GM23338 (cell line): ENCODE results near the gene SPINK8.

Experiments
- JUNB ChIP-seq: IDR thresholded peaks from one replicate; pipeline ENCODE4 v1.6.1; 2016; ENCODE audit warnings: antibody characterized with exemption; ENCODE audit not compliant: unreplicated experiment
- POLR2AphosphoS5 ChIP-seq: IDR thresholded peaks from 2 replicates; pipeline ENCODE4 v1.6.1; 2016; ENCODE audit warnings: antibody characterized with exemption, low read depth
- REST ChIP-seq: IDR thresholded peaks from one replicate; pipeline ENCODE4 v1.6.1; 2018; ENCODE audit warnings: antibody characterized with exemption; ENCODE audit not compliant: unreplicated experiment
- TF ChIP-seq, protein P1 (sequence below), 2 experiments: fragments of 200-600 bp in 1 of 2; sonication (generic) in 1 of 2; conservative IDR thresholded peaks; 2 replicates each; pipeline versions ENCODE4 v1.5.1 to v1.6.1; 2016 to 2017; ENCODE audit warnings: antibody characterized with exemption in 2 of 2, low read depth in 2 of 2, mild to moderate bottlenecking in 2 of 2, moderate library complexity in 1 of 2
- TF ChIP-seq, protein P2 (sequence below): IDR thresholded peaks from 2 replicates; pipeline ENCODE4 v1.6.1; 2016; ENCODE audit warnings: antibody characterized with exemption

- TF ChIP-seq, protein P1, sequence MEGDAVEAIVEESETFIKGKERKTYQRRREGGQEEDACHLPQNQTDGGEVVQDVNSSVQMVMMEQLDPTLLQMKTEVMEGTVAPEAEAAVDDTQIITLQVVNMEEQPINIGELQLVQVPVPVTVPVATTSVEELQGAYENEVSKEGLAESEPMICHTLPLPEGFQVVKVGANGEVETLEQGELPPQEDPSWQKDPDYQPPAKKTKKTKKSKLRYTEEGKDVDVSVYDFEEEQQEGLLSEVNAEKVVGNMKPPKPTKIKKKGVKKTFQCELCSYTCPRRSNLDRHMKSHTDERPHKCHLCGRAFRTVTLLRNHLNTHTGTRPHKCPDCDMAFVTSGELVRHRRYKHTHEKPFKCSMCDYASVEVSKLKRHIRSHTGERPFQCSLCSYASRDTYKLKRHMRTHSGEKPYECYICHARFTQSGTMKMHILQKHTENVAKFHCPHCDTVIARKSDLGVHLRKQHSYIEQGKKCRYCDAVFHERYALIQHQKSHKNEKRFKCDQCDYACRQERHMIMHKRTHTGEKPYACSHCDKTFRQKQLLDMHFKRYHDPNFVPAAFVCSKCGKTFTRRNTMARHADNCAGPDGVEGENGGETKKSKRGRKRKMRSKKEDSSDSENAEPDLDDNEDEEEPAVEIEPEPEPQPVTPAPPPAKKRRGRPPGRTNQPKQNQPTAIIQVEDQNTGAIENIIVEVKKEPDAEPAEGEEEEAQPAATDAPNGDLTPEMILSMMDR (conservative IDR thresholded peaks at IDR 0.05; ENCODE audit: low read depth in 2 of 2) = no peak
- no peak for TF ChIP-seq JUNB
- TF ChIP-seq REST = no peak
- TF ChIP-seq, protein P2, sequence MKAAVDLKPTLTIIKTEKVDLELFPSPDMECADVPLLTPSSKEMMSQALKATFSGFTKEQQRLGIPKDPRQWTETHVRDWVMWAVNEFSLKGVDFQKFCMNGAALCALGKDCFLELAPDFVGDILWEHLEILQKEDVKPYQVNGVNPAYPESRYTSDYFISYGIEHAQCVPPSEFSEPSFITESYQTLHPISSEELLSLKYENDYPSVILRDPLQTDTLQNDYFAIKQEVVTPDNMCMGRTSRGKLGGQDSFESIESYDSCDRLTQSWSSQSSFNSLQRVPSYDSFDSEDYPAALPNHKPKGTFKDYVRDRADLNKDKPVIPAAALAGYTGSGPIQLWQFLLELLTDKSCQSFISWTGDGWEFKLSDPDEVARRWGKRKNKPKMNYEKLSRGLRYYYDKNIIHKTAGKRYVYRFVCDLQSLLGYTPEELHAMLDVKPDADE = no peak
- TF ChIP-seq POLR2AphosphoS5 = no peak
Observed at GRCh38 chr3:48345946-48346572, 12.6 kb upstream of the SPINK8 start.
